ENCODE measurements around the gene CFAP54.

CFAP54 gene

GRCh38 chr12:96912943-96913342 lies 423.6 kb downstream of the CFAP54 start:
- H3K4me1 ChIP-seq (ENCODE audit: low read depth, poor library complexity, severe bottlenecking): peaks cover 21% of the 10 kb centered on the region
- H4K20me1 ChIP-seq (ENCODE audit: insufficient read depth): no peaks in the 10 kb centered on the region
- TF ChIP-seq CTCF (conservative IDR thresholded peaks at IDR 0.05; ENCODE audit: low read depth, low read length): no peak
- no peak overlapping the region for H3K27ac ChIP-seq
- no peak overlapping the region for H3K4me2 ChIP-seq
- peaks cover 16% of the 10 kb centered on the region for H3K79me2 ChIP-seq (ENCODE audit: insufficient read depth, low read depth)
- H2AFZ ChIP-seq (ENCODE audit: low read depth): no peak overlapping the region
- no peaks in the 10 kb centered on the region for H3K27me3 ChIP-seq (ENCODE audit: insufficient read depth, low read depth)
- no peak overlapping the region for H3K9ac ChIP-seq
- no peaks in the 10 kb centered on the region for H3K36me3 ChIP-seq (ENCODE audit: insufficient read depth)
- no peak overlapping the region for H3K4me3 ChIP-seq (IDR thresholded peaks at IDR 0.05; ENCODE audit: insufficient read depth, low read depth, low read length)

DNA sequence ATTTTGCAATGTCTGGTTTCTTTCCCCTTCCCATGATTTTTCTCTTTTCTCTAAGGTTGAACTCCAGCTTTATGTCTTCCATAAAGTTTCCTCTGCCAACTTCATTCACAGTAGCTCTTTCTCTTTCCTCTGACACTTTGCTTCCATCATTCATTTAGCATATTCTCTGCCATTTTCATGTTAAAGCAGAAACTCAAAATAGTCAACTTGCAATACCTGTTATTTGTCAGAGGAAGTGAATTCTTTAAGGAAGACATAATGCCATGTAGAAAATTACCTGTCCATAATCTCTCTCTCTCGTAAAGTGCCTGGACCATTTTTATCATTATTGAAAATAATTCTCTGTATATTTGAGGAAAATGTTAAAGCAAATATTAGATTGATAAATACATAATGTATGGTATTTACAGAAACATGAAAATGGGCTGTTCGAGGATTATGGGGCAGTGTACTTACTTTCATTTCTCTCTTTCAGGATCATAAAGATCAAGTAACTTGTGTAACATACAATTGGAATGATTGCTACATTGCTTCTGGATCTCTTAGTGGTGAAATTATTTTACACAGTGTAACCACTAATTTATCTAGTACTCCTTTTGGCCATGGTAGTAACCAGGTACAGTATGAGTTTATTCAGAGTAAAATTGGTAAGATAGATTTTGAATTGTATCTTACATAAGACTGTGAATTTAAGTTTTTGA lies 430.3 kb downstream of the CFAP54 start:
- Histone ChIP-seq H3K4me2 (no peak overlapping the region), H3K9ac (no peak overlapping the region), H3K79me2 (ENCODE audit: insufficient read depth, low read depth) (no peaks in the 10 kb centered on the region), H3K4me3 (IDR thresholded peaks at IDR 0.05; ENCODE audit: insufficient read depth, low read depth, low read length) (no peak overlapping the region), H3K27me3 (ENCODE audit: insufficient read depth, low read depth) (no peaks in the 10 kb centered on the region), H3K27ac (no peak overlapping the region), H3K36me3 (ENCODE audit: insufficient read depth) (no peaks in the 10 kb centered on the region), H2AFZ (ENCODE audit: low read depth) (no peak overlapping the region), H3K4me1 (ENCODE audit: low read depth, poor library complexity, severe bottlenecking) (no peaks in the 10 kb centered on the region), H4K20me1 (ENCODE audit: insufficient read depth) (no peaks in the 10 kb centered on the region)
- TF ChIP-seq CTCF (conservative IDR thresholded peaks at IDR 0.05; ENCODE audit: low read depth, low read length): no peak
